MM.1S (cell line): ENCODE results near the gene PRKAR2B.

Experiments
- DNase-seq: peaks from one replicate; pipeline ENCODE4 v3.0.0-alpha.2; 2015
- H2AFZ ChIP-seq: fragments of 300-600 bp; sonication (generic); 2 replicates; pipeline ENCODE4 v1.6.0; 2016; ENCODE audit warnings: antibody characterized with exemption, low read length
- H3F3A ChIP-seq: fragments of 300-600 bp; sonication (generic); 2 replicates; pipeline ENCODE4 v1.6.1; 2016; ENCODE audit warnings: mild to moderate bottlenecking, antibody characterized with exemption, low read length, moderate library complexity, mixed read lengths; ENCODE audit not compliant: insufficient read depth
- H3K27ac ChIP-seq: fragments of 300-600 bp; sonication (generic); 2 replicates; pipeline ENCODE4 v1.5.1; 2016; ENCODE audit warnings: mild to moderate bottlenecking, low read length
- H3K27me3 ChIP-seq: fragments of 300-600 bp; sonication (generic); replicated peaks from 2 replicates; pipeline ENCODE4 v1.6.0; 2016; ENCODE audit warnings: low read length; ENCODE audit not compliant: insufficient read depth
- H3K36me3 ChIP-seq: fragments of 300-600 bp; sonication (generic); replicated peaks from 2 replicates; pipeline ENCODE4 v1.6.1; 2016; ENCODE audit warnings: mild to moderate bottlenecking, low read length, mixed read lengths; ENCODE audit not compliant: insufficient read depth
- H3K4me1 ChIP-seq: fragments of 300-600 bp; sonication (generic); 2 replicates; pipeline ENCODE4 v1.6.1; 2016; ENCODE audit warnings: low read length, mixed read lengths
- H3K4me2 ChIP-seq: fragments of 300-600 bp; sonication (generic); 2 replicates; pipeline ENCODE4 v1.6.0; 2016; ENCODE audit warnings: low read depth, low read length
- H3K4me3 ChIP-seq: fragments of 300-600 bp; sonication (generic); 2 replicates; pipeline ENCODE4 v1.5.1; 2016; ENCODE audit warnings: low read length, mixed read lengths
- H3K79me2 ChIP-seq: fragments of 300-600 bp; sonication (generic); 2 replicates; pipeline ENCODE4 v1.6.1; 2016; ENCODE audit warnings: mixed run types, low read length, mixed read lengths
- H3K9ac ChIP-seq: fragments of 300-600 bp; sonication (generic); 2 replicates; pipeline ENCODE4 v1.6.1; 2016; ENCODE audit warnings: low read length, mixed read lengths
- H3K9me2 ChIP-seq: fragments of 300-600 bp; sonication (generic); replicated peaks from 2 replicates; pipeline ENCODE4 v1.6.1; 2016; ENCODE audit warnings: mild to moderate bottlenecking, low read length, mixed read lengths; ENCODE audit not compliant: insufficient read depth
- H3K9me3 ChIP-seq: fragments of 300-600 bp; sonication (generic); replicated peaks from 2 replicates; pipeline ENCODE4 v1.6.1; 2016; ENCODE audit warnings: mild to moderate bottlenecking, low read length, mixed read lengths; ENCODE audit not compliant: insufficient read depth
- H4K20me1 ChIP-seq: fragments of 300-600 bp; sonication (generic); 2 replicates; pipeline ENCODE4 v1.6.1; 2016; ENCODE audit warnings: mild to moderate bottlenecking, low read length, moderate library complexity, mixed read lengths; ENCODE audit not compliant: insufficient read depth
- EZH2 ChIP-seq: fragments of 300-600 bp; sonication (generic); optimal IDR thresholded peaks from 2 replicates; pipeline ENCODE3; 2017; ENCODE audit warnings: low read depth, mild to moderate bottlenecking, antibody characterized with exemption, low read length, mixed read lengths
- EZH2phosphoT487 ChIP-seq: fragments of 300-600 bp; sonication (generic); IDR thresholded peaks from 2 replicates; pipeline ENCODE4 v1.6.1; 2018; ENCODE audit warnings: antibody characterized with exemption, low read length
- TF ChIP-seq, protein P1 (sequence below): fragments of 300-600 bp; sonication (generic); IDR thresholded peaks from 2 replicates; pipeline ENCODE4 v1.5.1; 2016; ENCODE audit warnings: antibody characterized with exemption, low read length, mixed read lengths

The PRKAR2B gene

DNA sequence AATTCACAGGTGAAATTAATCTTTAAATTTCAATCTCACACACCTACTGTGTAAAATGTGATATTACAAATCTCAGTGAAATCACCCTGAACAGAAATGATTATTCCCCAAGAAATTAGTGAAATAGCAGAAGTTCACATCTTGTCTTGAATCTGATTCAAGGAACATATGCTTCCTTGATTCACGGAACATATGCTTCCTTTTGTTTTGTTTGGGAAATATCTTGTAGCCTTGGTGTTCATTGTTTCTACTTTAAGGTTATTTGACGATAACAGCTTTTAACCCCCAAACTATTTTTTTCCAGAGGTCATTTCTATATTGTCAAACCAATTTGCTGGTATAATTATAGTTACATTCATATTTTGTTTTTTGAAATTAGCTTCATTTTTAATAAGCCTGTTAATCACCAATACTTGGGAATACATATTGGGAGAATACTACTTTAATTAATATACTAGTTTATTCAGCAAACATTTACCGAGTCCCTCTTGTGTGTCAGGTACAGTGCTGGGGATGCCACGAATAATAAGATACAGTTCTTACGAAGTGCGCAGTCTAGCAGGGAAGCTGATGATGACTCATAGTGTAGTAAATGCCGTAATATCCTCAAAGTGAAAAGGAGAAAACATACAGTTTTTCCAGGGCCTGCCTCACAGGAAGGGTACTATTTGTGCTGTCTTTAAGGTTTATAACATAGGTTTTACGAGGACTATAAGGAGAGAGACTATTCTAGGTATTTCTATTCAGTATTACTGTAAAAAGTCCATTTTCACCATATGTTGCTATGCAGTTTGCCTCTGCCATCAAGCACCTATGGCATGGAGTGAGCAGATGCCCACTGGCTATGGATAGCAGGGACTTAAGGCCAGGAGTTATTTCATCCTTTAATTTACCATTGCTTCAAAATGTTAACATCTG is 32.5 kb downstream of the PRKAR2B start:
- TF ChIP-seq, protein P1, sequence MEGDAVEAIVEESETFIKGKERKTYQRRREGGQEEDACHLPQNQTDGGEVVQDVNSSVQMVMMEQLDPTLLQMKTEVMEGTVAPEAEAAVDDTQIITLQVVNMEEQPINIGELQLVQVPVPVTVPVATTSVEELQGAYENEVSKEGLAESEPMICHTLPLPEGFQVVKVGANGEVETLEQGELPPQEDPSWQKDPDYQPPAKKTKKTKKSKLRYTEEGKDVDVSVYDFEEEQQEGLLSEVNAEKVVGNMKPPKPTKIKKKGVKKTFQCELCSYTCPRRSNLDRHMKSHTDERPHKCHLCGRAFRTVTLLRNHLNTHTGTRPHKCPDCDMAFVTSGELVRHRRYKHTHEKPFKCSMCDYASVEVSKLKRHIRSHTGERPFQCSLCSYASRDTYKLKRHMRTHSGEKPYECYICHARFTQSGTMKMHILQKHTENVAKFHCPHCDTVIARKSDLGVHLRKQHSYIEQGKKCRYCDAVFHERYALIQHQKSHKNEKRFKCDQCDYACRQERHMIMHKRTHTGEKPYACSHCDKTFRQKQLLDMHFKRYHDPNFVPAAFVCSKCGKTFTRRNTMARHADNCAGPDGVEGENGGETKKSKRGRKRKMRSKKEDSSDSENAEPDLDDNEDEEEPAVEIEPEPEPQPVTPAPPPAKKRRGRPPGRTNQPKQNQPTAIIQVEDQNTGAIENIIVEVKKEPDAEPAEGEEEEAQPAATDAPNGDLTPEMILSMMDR, result no peak
- TF ChIP-seq EZH2, result no peak
- no peak for TF ChIP-seq EZH2phosphoT487
- Histone ChIP-seq H3K4me2 (no peak overlapping the region), H3K4me1 (peaks cover 7% of the 10 kb centered on the region), H3K27ac (no peak overlapping the region), H3K27me3 (no peaks in the 10 kb centered on the region), H3K9me2 (no peaks in the 10 kb centered on the region), H3F3A (no peaks in the 10 kb centered on the region), H4K20me1 (no peaks in the 10 kb centered on the region), H3K79me2 (no peaks in the 10 kb centered on the region), H3K4me3 (no peak overlapping the region), H3K9me3 (no peaks in the 10 kb centered on the region), H2AFZ (no peak overlapping the region), H3K9ac (no peak overlapping the region), H3K36me3 (no peaks in the 10 kb centered on the region)
- no peak for DNase-seq

DNA sequence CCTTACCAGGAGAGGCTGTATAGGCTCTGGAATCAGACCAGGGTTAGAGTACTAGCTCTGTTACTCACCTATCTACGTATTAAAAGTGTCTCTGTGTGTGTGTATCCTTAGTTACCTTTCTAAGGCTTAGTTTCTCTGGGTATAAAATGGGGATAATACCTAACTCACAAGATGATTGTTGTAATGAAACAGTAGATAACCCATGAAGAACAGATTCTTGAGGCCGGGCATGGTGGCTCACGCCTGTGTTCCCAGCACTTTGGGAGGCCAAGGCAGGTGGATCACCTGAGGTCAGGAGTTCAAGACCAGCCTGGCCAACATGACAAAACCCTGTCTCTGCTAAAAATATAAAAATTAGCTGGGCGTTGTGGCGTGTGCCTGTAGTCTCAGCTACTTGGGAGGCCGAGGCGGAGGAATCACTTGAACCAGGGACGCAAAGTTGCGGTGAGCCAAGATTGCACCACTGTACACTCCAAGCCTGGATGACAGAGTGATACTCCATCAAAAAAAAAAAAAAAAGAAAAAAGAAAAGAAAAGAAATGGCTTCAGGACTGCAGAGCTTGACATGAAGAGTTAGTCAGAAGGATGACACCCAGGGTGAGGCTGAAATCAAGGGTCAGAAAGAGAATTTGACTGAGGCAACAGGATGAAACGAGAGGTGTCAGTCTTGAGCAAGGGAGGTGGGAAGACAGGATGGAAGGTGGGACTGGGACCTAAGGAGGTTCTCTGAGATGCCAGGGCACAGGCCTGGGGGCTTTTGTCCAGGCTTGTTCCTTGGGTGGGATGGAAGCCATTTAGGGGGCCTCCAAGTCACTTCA is 33.4 kb downstream of the PRKAR2B start:
- TF ChIP-seq, protein P1, result no peak
- TF ChIP-seq EZH2 (no peak), EZH2phosphoT487 (no peak)
- DNase-seq, result no peak
- Histone ChIP-seq H3K9ac (no peak overlapping the region), H3K4me3 (no peak overlapping the region), H3K79me2 (no peaks in the 10 kb centered on the region), H3K9me2 (no peaks in the 10 kb centered on the region), H3K27ac (no peak overlapping the region), H3K36me3 (no peaks in the 10 kb centered on the region), H3K4me2 (no peak overlapping the region), H2AFZ (no peak overlapping the region), H4K20me1 (no peaks in the 10 kb centered on the region), H3K27me3 (no peaks in the 10 kb centered on the region), H3F3A (no peaks in the 10 kb centered on the region), H3K4me1 (peaks cover 9% of the 10 kb centered on the region), H3K9me3 (no peaks in the 10 kb centered on the region)

DNA sequence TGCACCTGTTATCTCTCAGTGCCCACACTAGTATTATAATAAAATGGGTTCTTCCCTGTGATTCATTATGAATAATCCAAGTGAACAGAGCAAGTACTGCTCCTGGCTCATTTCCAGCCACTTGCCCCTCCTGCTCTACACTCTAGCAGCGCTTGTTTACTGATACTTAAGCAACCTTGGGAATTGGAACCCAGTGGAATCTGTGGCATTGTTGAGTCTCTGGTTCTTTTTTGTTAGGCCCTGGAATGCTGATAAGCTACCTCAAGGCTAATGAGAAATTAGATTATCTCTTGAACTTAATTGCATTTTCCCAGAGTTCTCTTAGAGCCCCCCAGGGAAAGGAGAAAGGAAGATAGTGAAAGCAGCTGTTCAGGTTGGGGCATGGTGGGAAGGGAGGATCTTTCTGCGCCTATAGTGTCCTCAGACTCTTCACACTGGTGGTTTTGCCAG is 34.0 kb downstream of the PRKAR2B start:
- H4K20me1 ChIP-seq, result no peaks in the 10 kb centered on the region
- no peak overlapping the region for H3K4me2 ChIP-seq
- peaks cover 9% of the 10 kb centered on the region for H3K4me1 ChIP-seq
- H3K9ac ChIP-seq, result no peak overlapping the region
- H3F3A ChIP-seq, result no peaks in the 10 kb centered on the region
- TF ChIP-seq EZH2phosphoT487 (no peak), EZH2 (no peak)
- TF ChIP-seq, protein P1, result no peak
- H2AFZ ChIP-seq, result no peak overlapping the region
- H3K27ac ChIP-seq, result no peak overlapping the region
- no peaks in the 10 kb centered on the region for H3K27me3 ChIP-seq
- no peak overlapping the region for H3K4me3 ChIP-seq
- H3K9me3 ChIP-seq, result no peaks in the 10 kb centered on the region
- H3K36me3 ChIP-seq, result no peaks in the 10 kb centered on the region
- DNase-seq, result no peak
- H3K79me2 ChIP-seq, result no peaks in the 10 kb centered on the region
- H3K9me2 ChIP-seq, result no peaks in the 10 kb centered on the region
